NOMO-1 (cell line): Measurements from ENCODE around the gene OR10K1.
A peak's percentile ranks its signal among the peaks of the same experiment; 100 is the strongest.

Experiments
- DNase-seq, 2 experiments: peaks; one replicate each; lab custom pipeline; 2025; ENCODE audit not compliant: unreplicated experiment in 2 of 2; lab: John Stamatoyannopoulos, UW

The OR10K1 gene

GRCh38 chr1:158461534-158461933 is at the start of gene OR10K1:
Gene OR10K1, plus strand, starts transcription at chr1:158461834. Its CDS starts 3,728 bp downstream, at chr1:158465562.
- no peak for DNase-seq

GRCh38 chr1:158414651-158415345 is 46.8 kb upstream of the OR10K1 start:
- no peak for DNase-seq

GRCh38 chr1:158417586-158417985 is 44.0 kb upstream of the OR10K1 start:
- no peak for DNase-seq

- DNase-seq: no peak
Measured at GRCh38 chr1:158422212-158422611, 39.4 kb upstream of the OR10K1 start.

GRCh38 chr1:158425027-158425426 is 36.6 kb upstream of the OR10K1 start:
- DNase-seq: peak in 1 of 2 experiments; percentile 43

- DNase-seq: no peak
Measured at GRCh38 chr1:158426137-158426536, 35.5 kb upstream of the OR10K1 start, which contains the start of gene OR10K2. Gene OR10K2, minus strand, starts transcription at chr1:158426237. Its CDS starts 5,371 bp downstream, at chr1:158420866.

GRCh38 chr1:158430163-158430562 is 31.5 kb upstream of the OR10K1 start:
- DNase-seq: peak; percentile 62 to 92

GRCh38 chr1:158434741-158435140 is 26.9 kb upstream of the OR10K1 start:
- DNase-seq: peak; percentile 30 to 31

GRCh38 chr1:158445376-158445775 is 16.3 kb upstream of the OR10K1 start:
- DNase-seq: no peak

GRCh38 chr1:158454537-158454936 is 7.1 kb upstream of the OR10K1 start:
- DNase-seq: no peak

GRCh38 chr1:158457246-158457645 is 4.4 kb upstream of the OR10K1 start:
- DNase-seq: peak in 1 of 2 experiments; percentile 17

- no peak for DNase-seq
Measured at GRCh38 chr1:158458263-158458662, 3.4 kb upstream of the OR10K1 start.

- DNase-seq: no peak
Measured at GRCh38 chr1:158471920-158472319, 10.3 kb downstream of the OR10K1 start, which contains the start of gene OR10R2. Gene OR10R2, plus strand, starts transcription at chr1:158472220. Its CDS starts 106 bp downstream, at chr1:158472326.

GRCh38 chr1:158485455-158485854 is 23.8 kb downstream of the OR10K1 start:
- DNase-seq: no peak

GRCh38 chr1:158491316-158491715 is 29.7 kb downstream of the OR10K1 start:
- no peak for DNase-seq

GRCh38 chr1:158493054-158493453 is 31.4 kb downstream of the OR10K1 start:
- no peak for DNase-seq

- DNase-seq: no peak
Measured at GRCh38 chr1:158494796-158495195, 33.2 kb downstream of the OR10K1 start.

- peak; percentile 4 to 32 for DNase-seq
Measured at GRCh38 chr1:158496374-158496773, 34.7 kb downstream of the OR10K1 start.

GRCh38 chr1:158506369-158506987 is 44.8 kb downstream of the OR10K1 start:
- DNase-seq: peak; percentile 11 to 48

GRCh38 chr1:158507511-158507910 is 45.9 kb downstream of the OR10K1 start:
- no peak for DNase-seq

- no peak for DNase-seq
Measured at GRCh38 chr1:158509471-158510156, 48.0 kb downstream of the OR10K1 start.
